NCI-H526 treated with DMSO at 0.1 percent for 48 hours (cell line): ENCODE measurements around the gene TOR1AIP2.
"Not testable (repeated sequence)": the region's sequence is repeated elsewhere in the genome, so short reads cannot be mapped to it uniquely, and the experiment has no call there.

Source experiments
- DNase-seq: peaks from one replicate; lab custom pipeline; 2025; lab: John Stamatoyannopoulos, UW

The TOR1AIP2 gene

GRCh38 chr1:179807291-179807690, 70.3 kb downstream of the TOR1AIP2 start:
- DNase-seq = no peak

GRCh38 chr1:179806333-179806732, 71.3 kb downstream of the TOR1AIP2 start:
- no peak for DNase-seq

- no peak for DNase-seq
Observed at GRCh38 chr1:179805291-179806195, 72.1 kb downstream of the TOR1AIP2 start.

GRCh38 chr1:179804417-179804816, 73.2 kb downstream of the TOR1AIP2 start:
- DNase-seq = not testable (repeated sequence)

GRCh38 chr1:179803918-179804317, 73.7 kb downstream of the TOR1AIP2 start:
- DNase-seq = no peak

- no peak for DNase-seq
Observed at GRCh38 chr1:179803104-179803503, 74.5 kb downstream of the TOR1AIP2 start.

- no peak for DNase-seq
Observed at GRCh38 chr1:179800481-179800880, 77.1 kb downstream of the TOR1AIP2 start.

- DNase-seq = no peak
Observed at GRCh38 chr1:179798864-179799516, 78.6 kb downstream of the TOR1AIP2 start.

GRCh38 chr1:179798213-179798863, 79.3 kb downstream of the TOR1AIP2 start:
- no peak for DNase-seq

GRCh38 chr1:179794669-179795068, 82.9 kb downstream of the TOR1AIP2 start:
- no peak for DNase-seq

GRCh38 chr1:179794146-179794545, 83.5 kb downstream of the TOR1AIP2 start:
- DNase-seq = no peak

GRCh38 chr1:179793281-179793680, 84.3 kb downstream of the TOR1AIP2 start:
- DNase-seq = no peak
